GM19328 (cell line): ENCODE results near the gene EIF2D.

Experiments
- ATAC-seq: cut with Tn5 transposase; IDR thresholded peaks from one replicate; pipeline ENCODE4 v1.9.1; 2021; ENCODE audit warnings: mild to moderate bottlenecking, moderate library complexity; ENCODE audit not compliant: unreplicated experiment

EIF2D gene

GRCh38 chr1:206573319-206573718 lies 38.9 kb downstream of the EIF2D start:
- no peak for ATAC-seq

GRCh38 chr1:206572835-206573234 lies 39.4 kb downstream of the EIF2D start:
- ATAC-seq: no peak

GRCh38 chr1:206570529-206570928 lies 41.7 kb downstream of the EIF2D start:
- ATAC-seq: no peak

- ATAC-seq: no peak
These were observed 42.7 kb downstream of the EIF2D start for GRCh38 chr1:206569556-206569955.

GRCh38 chr1:206568779-206569352 lies 43.4 kb downstream of the EIF2D start:
- no peak for ATAC-seq

GRCh38 chr1:206568256-206568655 lies 44.0 kb downstream of the EIF2D start:
- no peak for ATAC-seq

GRCh38 chr1:206566999-206567398 lies 45.3 kb downstream of the EIF2D start:
- no peak for ATAC-seq

GRCh38 chr1:206565995-206566394 lies 46.3 kb downstream of the EIF2D start:
- no peak for ATAC-seq

GRCh38 chr1:206563367-206564207 lies 48.7 kb downstream of the EIF2D start:
- ATAC-seq: peak; percentile 23

GRCh38 chr1:206560007-206560716 lies 52.1 kb downstream of the EIF2D start:
- ATAC-seq: no peak

GRCh38 chr1:206559672-206559995 lies 52.6 kb downstream of the EIF2D start:
- no peak for ATAC-seq

GRCh38 chr1:206558794-206559671 lies 53.2 kb downstream of the EIF2D start:
- no peak for ATAC-seq

- no peak for ATAC-seq
These were observed 54.4 kb downstream of the EIF2D start for GRCh38 chr1:206557636-206558473.

- no peak for ATAC-seq
These were observed 55.3 kb downstream of the EIF2D start for GRCh38 chr1:206556750-206557635.

- ATAC-seq: no peak
These were observed 56.1 kb downstream of the EIF2D start for GRCh38 chr1:206556047-206556749.

- ATAC-seq: no peak
These were observed 56.8 kb downstream of the EIF2D start for GRCh38 chr1:206555473-206555935.

GRCh38 chr1:206554701-206555472 lies 57.4 kb downstream of the EIF2D start:
- ATAC-seq: no peak

- no peak for ATAC-seq
These were observed 58.1 kb downstream of the EIF2D start for GRCh38 chr1:206554211-206554610.
